Esophagus muscularis mucosa (tissue), 4 donors: ENCODE results near the gene PKNOX1. TPM values are rescaled to one million over a fixed set of nuclear protein-coding genes. Genes with fewer than 3 reads are reported as not detected.
"Not testable (repeated sequence)": the region's sequence is repeated elsewhere in the genome, so short reads cannot be mapped to it uniquely, and the experiment has no call there.

ENCODE experiments used
- DNase-seq: peaks from one replicate; pipeline ENCODE4 v3.0.0-alpha.2; 2017; ENCODE audit errors: extremely low spot score
- H3K27ac ChIP-seq, 4 donors: fragments of 200-600 bp; sonication (generic); replicated peaks in 1 of 4; 1 replicate in 3 of 4; 2 replicates in 1 of 4; pipeline ENCODE4 v1.5.1; 2016 to 2019; ENCODE audit warnings: mild to moderate bottlenecking in 1 of 4
- H3K27me3 ChIP-seq, 4 donors: fragments of 200-600 bp; sonication (generic); one replicate each; pipeline versions ENCODE4 v1.5.1 to v1.6.0; 2016 to 2019
- H3K36me3 ChIP-seq, 4 donors: fragments of 200-600 bp; sonication (generic); one replicate each; pipeline ENCODE4 v1.5.1; 2016 to 2019
- H3K4me1 ChIP-seq, 4 donors: fragments of 200-600 bp; sonication (generic); one replicate each; pipeline ENCODE4 v1.5.1; 2016 to 2019
- H3K4me3 ChIP-seq, 4 donors: fragments of 200-600 bp; sonication (generic); 1 replicate in 2 of 4; 2 replicates in 2 of 4; pipeline ENCODE4 v1.5.1; 2016 to 2019; ENCODE audit warnings: mild to moderate bottlenecking in 4 of 4, moderate library complexity in 1 of 4
- H3K9me3 ChIP-seq, 4 donors: fragments of 200-600 bp; sonication (generic); 1 replicate in 3 of 4; 2 replicates in 1 of 4; pipeline ENCODE4 v1.5.1; 2016 to 2019
- CTCF ChIP-seq, 3 experiments: fragments of 200-600 bp in 2 of 3; fragments of 450-650 bp in 1 of 3; sonication (generic) in 2 of 3; IDR thresholded peaks; one replicate each; pipeline ENCODE4 v1.5.1; 2017 to 2019; ENCODE audit warnings: antibody characterized with exemption in 3 of 3, mild to moderate bottlenecking in 2 of 3, moderate library complexity in 1 of 3
- EP300 ChIP-seq: sonication (generic); formaldehyde crosslinking; IDR thresholded peaks from one replicate; pipeline ENCODE4 v1.6.1; 2017; ENCODE audit warnings: antibody characterized with exemption
- POLR2A ChIP-seq: fragments of 450-650 bp; IDR thresholded peaks from one replicate; pipeline ENCODE4 v1.6.1; 2017; ENCODE audit warnings: antibody characterized with exemption, moderate library complexity, mild to moderate bottlenecking, low read depth
- POLR2AphosphoS5 ChIP-seq, 2 donors: sonication (generic); formaldehyde crosslinking; IDR thresholded peaks; one replicate each; pipeline ENCODE4 v1.6.1; 2017; ENCODE audit warnings: antibody characterized with exemption in 2 of 2
- WGBS: methylation state at CpG from one replicate; pipeline ENCODE4 v1.1.5; 2018; 5-methylcytosine and 5-hydroxymethylcytosine counted together
- intact Hi-C: fragments of 100-400 bp; cut with DNase I; formaldehyde crosslinking; loops from one replicate; pipeline ENCODE4 v1.15.1; 2023
- total RNA-seq, 4 donors: library from RNA; depleted of rRNA; stranded (reverse); fragments of >200 nt; gene quantifications; one replicate each; pipeline versions ENCODE4 v1.1.0 to v1.2.1, GENCODE V29; 2016

The PKNOX1 gene
- total RNA-seq, 4 donors from 2014 or later: 10.3 to 18.7 (median 14.3) TPM

GRCh38 chr21:42983869-42984268, 9.5 kb downstream of the PKNOX1 start:
- Histone ChIP-seq H3K9me3 (no peaks in the 10 kb centered on the region), H3K27ac (no peak overlapping the region), H3K4me1 (peaks cover 8 to 20% (median 13%) of the 10 kb centered on the region in 4 donors), H3K36me3 (peaks cover 0 to 2% (median 0%) of the 10 kb centered on the region in 4 donors), H3K4me3 (no peak overlapping the region), H3K27me3 (no peaks in the 10 kb centered on the region)
- intact Hi-C loops: no loop called here
- DNase-seq: no peak
- WGBS: 84% methylated on average over 5 of the region's 5 CpGs
- TF ChIP-seq EP300 (no peak), POLR2A (no peak), CTCF (IDR thresholded peaks at IDR 0.05) (no peak), POLR2AphosphoS5 (IDR thresholded peaks at IDR 0.05) (no peak)

GRCh38 chr21:42986125-42986783, 11.9 kb downstream of the PKNOX1 start:
- H3K36me3 ChIP-seq: no peaks in the 10 kb centered on the region
- no peak overlapping the region for H3K27ac ChIP-seq
- no peaks in the 10 kb centered on the region for H3K9me3 ChIP-seq
- peaks cover 5 to 10% (median 8%) of the 10 kb centered on the region in 4 donors for H3K4me1 ChIP-seq
- H3K27me3 ChIP-seq: no peaks in the 10 kb centered on the region
- 95% methylated on average over 7 of the region's 7 CpGs for WGBS
- intact Hi-C loops: no loop called here
- no peak overlapping the region for H3K4me3 ChIP-seq
- DNase-seq: no peak
- TF ChIP-seq EP300: no peak
- TF ChIP-seq POLR2AphosphoS5 (IDR thresholded peaks at IDR 0.05): no peak
- no peak for TF ChIP-seq POLR2A
- no peak for TF ChIP-seq CTCF (IDR thresholded peaks at IDR 0.05)

- intact Hi-C loops: no loop called here
- WGBS: 97% methylated on average over 10 of the region's 12 CpGs
- Histone ChIP-seq H3K9me3 (no peaks in the 10 kb centered on the region), H3K4me1 (peaks cover 12 to 18% (median 16%) of the 10 kb centered on the region in 4 donors), H3K27ac (no peak overlapping the region), H3K4me3 (no peak overlapping the region), H3K36me3 (no peaks in the 10 kb centered on the region), H3K27me3 (no peaks in the 10 kb centered on the region)
- no peak for DNase-seq
- TF ChIP-seq CTCF (IDR thresholded peaks at IDR 0.05) (no peak), EP300 (no peak), POLR2AphosphoS5 (IDR thresholded peaks at IDR 0.05) (no peak), POLR2A (no peak)
Observed at GRCh38 chr21:42988236-42988965, 14.0 kb downstream of the PKNOX1 start.

GRCh38 chr21:42989370-42989769, 15.0 kb downstream of the PKNOX1 start:
- peaks cover 12 to 19% (median 17%) of the 10 kb centered on the region in 4 donors for H3K4me1 ChIP-seq
- 86% methylated on average over 9 of the region's 9 CpGs for WGBS
- intact Hi-C loops, H3K4me3 ChIP-seq, H3K27me3 ChIP-seq, DNase-seq, H3K9me3 ChIP-seq, H3K36me3 ChIP-seq, H3K27ac ChIP-seq: not testable (repeated sequence)

GRCh38 chr21:42989816-42990650, 15.7 kb downstream of the PKNOX1 start:
- Histone ChIP-seq H3K27me3 (no peaks in the 10 kb centered on the region), H3K27ac (no peak overlapping the region), H3K9me3 (no peaks in the 10 kb centered on the region), H3K4me3 (no peak overlapping the region), H3K36me3 (no peaks in the 10 kb centered on the region), H3K4me1 (peaks cover 12 to 19% (median 17%) of the 10 kb centered on the region in 4 donors)
- DNase-seq: no peak
- WGBS: 70% methylated on average over 10 of the region's 10 CpGs
- no peak for TF ChIP-seq EP300
- TF ChIP-seq POLR2AphosphoS5 (IDR thresholded peaks at IDR 0.05): no peak
- TF ChIP-seq CTCF (IDR thresholded peaks at IDR 0.05): no peak
- TF ChIP-seq POLR2A: no peak
- intact Hi-C loops: loop anchor here (10.0 kb wide), 1 partner anchor 45 kb away; no protein-coding TSS in a partner anchor
